GM12878 (cell line): ENCODE data around the gene SVBP. TPM values are rescaled to one million over a fixed set of nuclear protein-coding genes. Genes with fewer than 3 reads are reported as not detected.

Experiments used
- BHLHE40 ChIP-seq, 2 experiments: fragments of 450-650 bp in 1 of 2; IDR thresholded peaks; 2 replicates each; pipeline ENCODE4 v1.6.1; 2011 to 2017; ENCODE audit warnings: low read depth in 2 of 2, borderline replicate concordance in 1 of 2, improper control_type of control experiment in 1 of 2, low read length in 1 of 2, mild to moderate bottlenecking in 1 of 2
- BMI1 ChIP-seq: fragments of 450-650 bp; IDR thresholded peaks from 2 replicates; pipeline ENCODE4 v1.6.1; 2016; ENCODE audit warnings: mild to moderate bottlenecking, moderate library complexity, borderline replicate concordance
- BRCA1 ChIP-seq: IDR thresholded peaks from 2 replicates; pipeline ENCODE4 v1.6.1; 2011; ENCODE audit warnings: low read depth, low read length, improper control_type of control experiment
- CHD4 ChIP-seq: fragments of 200-600 bp; sonication (generic); IDR thresholded peaks from 2 replicates; pipeline ENCODE4 v1.6.1; 2016; ENCODE audit warnings: mild to moderate bottlenecking
- E4F1 ChIP-seq: fragments of 450-650 bp; IDR thresholded peaks from 2 replicates; pipeline ENCODE4 v1.6.1; 2018; ENCODE audit warnings: borderline replicate concordance, mild to moderate bottlenecking; ENCODE audit not compliant: partially characterized antibody
- GATAD2B ChIP-seq: fragments of 450-650 bp; conservative IDR thresholded peaks from 2 replicates; pipeline ENCODE4 v1.6.1; 2017; ENCODE audit warnings: low read depth, mild to moderate bottlenecking, moderate library complexity
- MEF2B ChIP-seq: fragments of 450-650 bp; IDR thresholded peaks from 2 replicates; pipeline ENCODE4 v1.6.1; 2018; ENCODE audit warnings: mild to moderate bottlenecking, moderate library complexity; ENCODE audit not compliant: partially characterized antibody, poor library complexity, severe bottlenecking
- NFYA ChIP-seq: IDR thresholded peaks from 2 replicates; pipeline ENCODE4 v1.6.1; 2011; ENCODE audit warnings: low read depth, mild to moderate bottlenecking, low read length, improper control_type of control experiment, borderline replicate concordance
- POLR2A ChIP-seq: IDR thresholded peaks from 2 replicates; pipeline ENCODE4 v1.6.1; 2011; ENCODE audit warnings: low read depth, mild to moderate bottlenecking, low read length
- RELA ChIP-seq: fragments of 450-650 bp; IDR thresholded peaks from 2 replicates; pipeline ENCODE4 v1.8.0; 2014; ENCODE audit warnings: borderline replicate concordance; ENCODE audit not compliant: partially characterized antibody
- RFX5 ChIP-seq: IDR thresholded peaks from 2 replicates; pipeline ENCODE4 v1.6.1; 2011; ENCODE audit warnings: low read depth, low read length, improper control_type of control experiment
- SMAD1 ChIP-seq: fragments of 450-650 bp; IDR thresholded peaks from 2 replicates; pipeline ENCODE4 v1.6.1; 2018; ENCODE audit warnings: mild to moderate bottlenecking, low read depth; ENCODE audit not compliant: partially characterized antibody
- ZBED1 ChIP-seq: IDR thresholded peaks from 2 replicates; pipeline ENCODE4 v1.6.1; 2016; ENCODE audit warnings: borderline replicate concordance
- ZBTB4 ChIP-seq: fragments of 450-650 bp; formaldehyde crosslinking; IDR thresholded peaks from 2 replicates; pipeline ENCODE4 v1.4.0; 2022; ENCODE audit warnings: mild to moderate bottlenecking, moderate library complexity
- ZNF217 ChIP-seq: fragments of 450-650 bp; IDR thresholded peaks from 2 replicates; pipeline ENCODE4 v1.6.1; 2017; ENCODE audit warnings: antibody characterized with exemption, mild to moderate bottlenecking
- ZNF24 ChIP-seq: fragments of 450-650 bp; IDR thresholded peaks from 2 replicates; pipeline ENCODE4 v1.6.1; 2017; ENCODE audit warnings: antibody characterized with exemption, mild to moderate bottlenecking
- polyA plus RNA-seq, 11 experiments: library from polyadenylated mRNA; depleted of rRNA in 4 of 11; unstranded in 6 of 11; stranded (reverse) in 5 of 11; fragments of >200 nt; fragmentation: Nextera tagmentation in 4 of 11; fragmentation: Illumina TruSeq in 1 of 11; extraction: Ambion mirVana in 4 of 11; extraction: Trizol in 1 of 11; gene quantifications; 1 replicate in 1 of 11; 2 replicates in 10 of 11; pipeline versions ENCODE4 v1.2.1 to v1.2.3, GENCODE V29; 2011 to 2016; ENCODE audit warnings: inconsistent platforms in 2 of 11, missing spikeins in 2 of 11, low read depth in 1 of 11
- total RNA-seq, 4 experiments: library from RNA; depleted of rRNA in 3 of 4; stranded (reverse); fragments of >200 nt in 3 of 4; fragmentation: Illumina TruSeq in 1 of 4; extraction: Trizol in 1 of 4; gene quantifications; 2 replicates each; pipeline versions ENCODE4 v1.2.1 to v1.2.3, GENCODE V29; 2013 to 2021

The SVBP gene
- total and polyA plus RNA-seq, 10 of the 15 experiments (the other 5 are each of a cell fraction or from before 2014, with no cell fraction given): 12.6 to 29.5 (median 19.8) TPM

GRCh38 chr1:42816585-42817439 lies at the start of gene SVBP, which contains the start of gene ERMAP (continued):
- TF ChIP-seq ZBTB4 (no peak), ZNF24 (no peak), NFYA (no peak), BMI1 (no peak), POLR2A (peak; percentile 90), CHD4 (no peak), BHLHE40 (IDR thresholded peaks at IDR 0.05; ENCODE audit: borderline replicate concordance in 1 of 2, low read depth in 2 of 2, low read length in 1 of 2) (peak in 1 of 2 experiments; percentile 45; a peak in 2 of 4 replicates), RELA (peak; percentile 27), E4F1 (no peak), SMAD1 (no peak), MEF2B (peak; percentile 95), RFX5 (no peak), GATAD2B (peak; percentile 67; the same call in 1 of the 2 replicates), ZBED1 (no peak), BRCA1 (no peak), ZNF217 (no peak)
